Measurements from ENCODE around the gene TECPR1. TPM values are rescaled to one million over a fixed set of nuclear protein-coding genes. Genes with fewer than 3 reads are reported as not detected.

Gene TECPR1
- total RNA-seq, 1 donor from 2014 or later, result 55.2 TPM

- no peak for TF ChIP-seq CTCF (IDR thresholded peaks at IDR 0.05)
- Histone ChIP-seq H3K4me1 (peaks cover 11% of the 10 kb centered on the region), H3K9me3 (no peaks in the 10 kb centered on the region), H3K27ac (no peak overlapping the region), H3K36me3 (peaks cover 13% of the 10 kb centered on the region), H3K27me3 (no peaks in the 10 kb centered on the region), H3K4me3 (no peak overlapping the region)
- DNase-seq, result no peak
- ATAC-seq, result no peak
- intact Hi-C loops (cut with DNase I), result no loop called here
Observed at GRCh38 chr7:98256431-98256830, 4.4 kb upstream of the TECPR1 start.

- H3K4me1 ChIP-seq, result peaks cover 25% of the 10 kb centered on the region
- H3K27ac ChIP-seq, result no peak overlapping the region
- H3K4me3 ChIP-seq, result no peak overlapping the region
- H3K27me3 ChIP-seq, result no peaks in the 10 kb centered on the region
- ATAC-seq (no peak), DNase-seq (no peak)
- TF ChIP-seq CTCF (IDR thresholded peaks at IDR 0.05), result no peak
- intact Hi-C loops (cut with DNase I), result no loop called here
- no peaks in the 10 kb centered on the region for H3K9me3 ChIP-seq
- H3K36me3 ChIP-seq, result peaks cover 13% of the 10 kb centered on the region
Observed at GRCh38 chr7:98254951-98255610, 3.0 kb upstream of the TECPR1 start.

- DNase-seq (no peak), ATAC-seq (no peak)
- Histone ChIP-seq H3K27ac (no peak overlapping the region), H3K4me1 (peaks cover 30% of the 10 kb centered on the region), H3K27me3 (no peaks in the 10 kb centered on the region), H3K9me3 (no peaks in the 10 kb centered on the region), H3K36me3 (peaks cover 13% of the 10 kb centered on the region), H3K4me3 (no peak overlapping the region)
- TF ChIP-seq CTCF (IDR thresholded peaks at IDR 0.05), result no peak
- intact Hi-C loops (cut with DNase I), result no loop called here
Observed at GRCh38 chr7:98254516-98254915, 2.5 kb upstream of the TECPR1 start.

- Histone ChIP-seq H3K27ac (peak overlapping the region; percentile 88), H3K4me3 (peak overlapping the region; percentile 94), H3K4me1 (peaks cover 45% of the 10 kb centered on the region), H3K27me3 (no peaks in the 10 kb centered on the region), H3K36me3 (peaks cover 11% of the 10 kb centered on the region), H3K9me3 (no peaks in the 10 kb centered on the region)
- intact Hi-C loops (cut with DNase I), result no loop called here
- TF ChIP-seq CTCF (IDR thresholded peaks at IDR 0.05), result no peak
- DNase-seq, result no peak
- ATAC-seq, result no peak
Observed at GRCh38 chr7:98252425-98253054, 508 bp upstream of the TECPR1 start.

GRCh38 chr7:98251231-98251600 is 816 bp downstream of the TECPR1 start:
- peak; percentile 1 for ATAC-seq
- H3K27ac ChIP-seq, result peak overlapping the region; percentile 88
- intact Hi-C loops (cut with DNase I), result no loop called here
- H3K9me3 ChIP-seq, result no peaks in the 10 kb centered on the region
- no peaks in the 10 kb centered on the region for H3K36me3 ChIP-seq
- DNase-seq, result no peak
- no peak for TF ChIP-seq CTCF (IDR thresholded peaks at IDR 0.05)
- H3K4me3 ChIP-seq, result peak overlapping the region; percentile 94
- peaks cover 57% of the 10 kb centered on the region for H3K4me1 ChIP-seq
- no peaks in the 10 kb centered on the region for H3K27me3 ChIP-seq
